Stimulated activated CD8-positive, alpha-beta memory T cell treated with anti-CD3 and anti-CD28 coated beads, Interleukin-7, amount 100 ng/mL, for 4 hours (primary cell): Measurements from ENCODE around the gene MAZ.
A peak's percentile ranks its signal among the peaks of the same experiment; 100 is the strongest.
"Not testable (repeated sequence)": the region's sequence is repeated elsewhere in the genome, so short reads cannot be mapped to it uniquely, and the experiment has no call there.

Experiments
- DNase-seq, 2 donors: peaks; one replicate each; pipeline ENCODE4 v3.0.0-alpha.2; 2020; ENCODE audit warnings: low read depth in 2 of 2

MAZ gene

DNA sequence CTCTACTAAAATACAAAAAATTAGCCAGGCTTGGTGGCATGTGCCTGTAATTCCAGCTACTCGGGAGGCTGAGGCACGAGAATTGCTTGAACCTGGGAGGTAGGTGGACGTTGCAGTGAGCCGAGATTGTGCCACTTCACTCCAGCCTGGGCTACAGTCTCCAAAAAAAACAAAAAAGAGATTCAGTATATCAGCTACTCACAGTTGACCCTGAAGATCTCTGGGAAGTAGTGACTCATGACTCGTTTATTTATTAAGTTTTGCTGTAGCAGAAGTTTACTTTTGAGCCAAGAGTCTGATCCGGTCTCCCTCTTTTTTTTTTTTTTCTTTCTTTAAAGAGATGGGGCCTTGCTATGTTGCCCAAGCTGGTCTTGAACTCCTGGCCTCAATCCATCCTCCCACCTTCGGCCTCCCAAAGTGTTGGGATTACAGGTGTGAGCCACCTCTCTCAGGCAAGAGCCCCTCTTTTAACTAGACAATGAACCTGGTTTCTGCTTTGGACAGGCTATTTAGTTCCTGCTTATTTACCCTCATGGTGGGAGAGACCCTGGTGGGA is 18.3 kb downstream of the MAZ start:
- DNase-seq, result no peak

DNA sequence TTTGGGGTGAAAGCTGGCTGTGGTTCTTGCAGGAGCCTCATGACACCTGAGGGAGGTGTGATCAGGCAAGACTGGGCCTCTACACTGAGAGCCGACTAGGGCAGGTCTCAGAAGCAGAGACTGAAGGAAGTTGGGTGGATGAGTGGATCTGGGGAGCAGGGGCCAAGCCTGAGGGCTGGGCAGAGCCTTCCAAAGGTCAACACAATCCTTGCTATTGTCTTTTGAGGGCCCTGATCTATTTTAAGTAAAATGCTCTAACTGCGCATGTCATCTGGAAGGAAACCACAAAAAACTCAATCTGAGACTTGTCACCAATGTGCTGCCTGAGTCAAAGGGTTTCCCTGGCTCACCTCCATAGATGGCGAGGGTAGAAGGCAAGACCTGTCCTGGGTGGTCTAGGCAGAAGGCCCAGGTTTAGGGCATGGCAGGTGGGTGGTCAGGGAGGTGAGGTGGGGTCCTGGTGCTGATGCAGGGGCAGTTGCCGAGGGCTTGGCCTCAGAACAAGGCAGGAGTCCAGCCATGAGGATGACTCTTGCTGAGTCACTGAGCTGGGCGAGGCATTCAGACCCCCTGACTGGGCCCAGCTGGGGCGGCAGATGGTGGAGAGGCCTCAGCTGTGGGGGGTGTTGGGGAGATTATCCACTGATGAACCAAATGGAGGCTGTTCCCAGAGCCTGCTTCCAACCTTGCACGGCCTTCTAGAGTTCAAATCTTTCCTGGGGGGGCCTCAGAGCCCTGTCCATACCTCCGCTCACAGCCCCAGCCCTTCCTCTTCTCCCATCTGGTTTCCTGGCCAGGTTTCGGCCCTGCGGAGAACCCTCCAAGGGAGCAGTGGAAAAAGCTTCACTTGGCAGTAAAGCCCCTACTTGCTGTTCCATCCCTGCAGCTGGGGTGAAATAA is 19.1 kb downstream of the MAZ start:
- DNase-seq, result no peak

DNA sequence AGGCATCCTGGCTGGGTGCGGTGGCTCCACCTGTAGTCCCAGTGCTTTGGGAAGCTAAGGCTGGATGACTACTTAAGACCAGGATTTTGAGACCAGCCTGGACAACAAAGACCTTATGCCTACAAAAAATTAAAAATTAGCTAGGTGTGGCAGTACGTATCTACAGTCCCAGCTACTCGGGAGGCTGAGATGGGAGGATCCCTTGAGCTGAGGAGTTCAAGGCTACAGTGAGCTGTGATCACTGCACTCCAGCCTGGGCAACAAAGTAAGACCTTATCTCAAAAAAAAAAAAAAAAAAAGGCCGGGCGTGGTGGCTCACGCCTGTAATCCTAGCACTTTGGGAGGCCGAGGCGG is 20.0 kb downstream of the MAZ start:
- DNase-seq, result no peak

DNA sequence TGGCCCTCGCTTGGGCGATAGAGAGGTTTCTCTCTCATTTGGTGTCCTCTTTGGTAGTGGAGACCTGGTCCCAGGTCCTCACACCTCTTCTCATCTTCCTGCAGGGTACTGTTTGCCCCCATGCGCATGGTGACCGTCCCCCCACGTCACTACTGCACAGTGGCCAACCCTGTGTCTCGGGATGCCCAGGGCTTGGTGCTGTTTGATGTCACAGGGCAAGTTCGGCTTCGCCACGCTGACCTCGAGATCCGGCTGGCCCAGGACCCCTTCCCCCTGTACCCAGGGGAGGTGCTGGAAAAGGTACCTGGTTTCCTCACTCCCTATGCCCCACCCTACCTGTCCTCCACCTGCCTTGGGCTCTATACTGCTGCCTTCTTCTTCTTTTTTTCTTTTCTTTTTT is 24.4 kb downstream of the MAZ start:
- DNase-seq, result no peak

DNA sequence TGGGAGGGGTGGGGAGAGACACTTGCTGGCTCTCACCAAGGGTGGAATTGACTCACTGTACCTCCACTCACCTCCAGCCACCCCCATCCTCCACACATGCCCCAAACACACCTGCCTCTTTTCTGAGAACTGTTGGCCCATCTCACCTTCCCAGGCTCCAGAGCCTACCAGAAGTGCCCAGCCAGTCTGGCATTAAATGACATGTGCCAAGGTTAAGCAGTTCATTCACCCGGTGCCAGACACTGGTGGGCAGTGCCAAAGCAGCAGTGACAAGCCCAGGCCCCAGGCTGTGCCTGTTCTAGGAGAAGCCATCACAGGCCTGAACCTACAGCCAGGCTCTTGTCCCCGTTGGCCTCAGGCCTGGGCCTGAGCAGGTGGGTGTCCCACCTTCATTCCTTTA is 25.2 kb downstream of the MAZ start:
- DNase-seq, result no peak

DNA sequence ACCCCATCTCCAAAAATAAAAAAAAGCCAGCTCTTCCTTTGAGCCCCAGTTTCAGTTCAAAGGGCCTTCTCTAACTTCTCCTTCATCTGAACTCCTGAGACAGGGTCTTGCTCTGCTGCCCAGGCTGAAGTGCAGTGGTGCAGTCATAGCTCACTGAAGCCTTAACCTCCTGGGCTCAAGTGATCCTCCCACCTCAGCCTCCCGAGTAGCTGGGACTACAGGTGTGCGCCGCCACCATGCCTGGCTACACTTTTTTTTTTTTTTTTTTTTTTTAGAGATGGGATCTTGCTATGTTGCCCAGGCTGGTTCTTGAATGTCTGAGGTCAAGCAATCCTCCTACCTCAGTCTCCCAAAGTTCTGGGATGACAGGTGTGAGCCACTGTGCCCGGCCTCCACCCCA is 26.9 kb downstream of the MAZ start:
- not testable (repeated sequence) for DNase-seq

DNA sequence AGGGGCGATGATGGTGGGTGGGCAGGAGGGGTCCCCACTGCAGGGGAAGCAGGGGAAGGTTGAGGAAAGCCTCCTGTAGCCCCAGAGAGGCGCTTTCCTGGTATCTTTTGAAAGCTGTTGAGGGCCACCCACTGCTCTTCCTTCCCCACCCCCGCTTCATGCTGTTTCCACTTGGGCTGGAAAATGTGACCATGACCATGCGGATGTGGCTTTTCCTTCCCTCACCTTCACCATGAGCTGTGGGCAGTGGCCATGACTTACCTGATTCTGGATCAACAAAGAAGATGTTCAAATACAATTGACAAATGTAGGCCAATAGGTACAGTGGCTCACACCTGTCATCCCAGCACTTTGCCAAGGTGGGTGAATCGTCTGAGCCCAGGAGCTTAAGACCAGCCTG is 27.8 kb downstream of the MAZ start:
- DNase-seq, result no peak

DNA sequence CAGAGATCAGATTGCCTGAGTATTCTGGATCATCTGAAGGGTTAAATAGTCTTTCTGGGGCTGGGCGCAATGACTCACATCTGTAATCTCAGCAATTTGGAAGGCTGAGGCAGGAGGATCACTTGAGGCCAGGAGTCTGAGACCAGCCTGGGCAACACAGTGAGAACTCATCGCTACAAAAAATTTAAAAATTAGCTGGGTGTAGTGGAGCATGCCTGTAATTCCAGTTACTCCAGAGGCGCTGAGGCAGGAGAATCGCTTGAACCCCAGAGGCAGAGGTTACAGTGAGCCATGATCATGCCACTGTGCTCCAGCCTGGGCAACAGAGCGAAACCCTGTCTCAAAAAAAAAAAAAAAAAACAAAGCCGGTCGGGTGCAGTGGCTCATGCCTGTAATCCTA is 29.6 kb downstream of the MAZ start:
- DNase-seq, result no peak

DNA sequence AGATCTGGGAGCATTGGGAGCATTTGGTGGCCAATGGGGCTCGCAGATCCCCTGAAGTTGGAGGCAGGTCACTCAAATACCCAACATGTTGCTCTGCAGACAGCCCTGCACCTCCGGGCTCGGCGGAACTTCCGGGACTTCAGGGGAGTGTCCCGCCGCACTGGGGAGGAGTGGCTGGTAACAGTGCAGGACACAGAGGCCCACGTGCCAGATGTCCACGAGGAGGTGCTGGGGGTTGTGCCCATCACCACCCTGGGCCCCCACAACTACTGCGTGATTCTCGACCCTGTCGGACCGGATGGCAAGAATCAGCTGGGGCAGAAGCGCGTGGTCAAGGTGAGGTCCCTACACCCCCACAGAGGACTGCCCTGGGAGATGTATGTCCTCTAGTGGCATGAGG is 30.3 kb downstream of the MAZ start:
- DNase-seq, result no peak

DNA sequence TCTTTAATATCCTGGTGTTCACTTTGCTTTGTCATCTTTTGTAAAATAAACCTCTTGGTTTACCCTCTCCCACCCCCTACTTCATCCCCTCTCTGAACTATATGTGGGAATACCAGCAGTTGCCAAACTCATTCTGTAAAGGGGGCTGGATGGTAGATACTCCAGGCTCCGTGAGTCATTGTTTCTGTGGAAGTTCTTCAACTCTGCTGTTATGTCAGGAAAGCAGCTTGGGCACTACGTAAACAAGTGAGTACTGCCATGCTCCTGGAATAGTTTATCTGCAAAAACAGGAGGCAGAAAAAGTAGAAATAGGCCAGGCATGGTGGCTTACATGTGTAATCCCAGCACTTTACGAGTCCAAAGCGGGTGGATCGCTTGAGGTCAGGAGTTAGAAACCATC is 31.5 kb downstream of the MAZ start:
- no peak for DNase-seq

DNA sequence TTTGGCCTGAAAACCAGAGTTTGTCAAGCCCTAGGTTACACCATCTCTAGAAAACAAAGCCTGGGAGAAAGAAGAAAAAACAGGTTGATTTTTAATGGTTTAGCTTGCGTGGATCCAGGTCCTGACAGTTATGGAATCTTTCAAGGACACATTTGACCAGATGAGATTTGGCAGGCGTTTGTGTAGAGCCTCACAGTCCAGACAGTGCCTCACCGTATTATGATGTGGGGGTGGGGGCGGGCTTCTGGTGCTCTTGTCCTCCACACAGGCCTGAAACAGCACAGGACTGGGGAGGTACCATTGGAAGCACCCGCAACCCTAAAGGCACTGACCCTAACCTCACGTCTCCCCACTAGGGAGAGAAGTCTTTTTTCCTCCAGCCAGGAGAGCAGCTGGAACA is 33.5 kb downstream of the MAZ start:
- no peak for DNase-seq

DNA sequence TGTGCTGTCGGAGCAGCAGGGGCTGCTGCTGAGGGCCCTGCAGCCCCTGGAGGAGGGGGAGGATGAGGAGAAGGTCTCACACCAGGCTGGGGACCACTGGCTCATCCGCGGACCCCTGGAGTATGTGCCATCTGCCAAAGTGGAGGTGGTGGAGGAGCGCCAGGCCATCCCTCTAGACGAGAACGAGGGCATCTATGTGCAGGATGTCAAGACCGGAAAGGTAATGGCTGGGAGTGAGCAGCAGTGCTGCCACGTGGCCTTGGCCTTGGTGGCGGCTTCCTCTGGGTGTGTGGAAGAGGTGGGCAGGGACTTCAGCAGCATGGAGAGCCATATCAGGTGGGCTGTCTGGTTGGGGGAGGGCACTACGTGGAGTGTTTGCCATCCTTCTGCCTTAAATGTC is 33.9 kb downstream of the MAZ start:
- DNase-seq, result no peak

DNA sequence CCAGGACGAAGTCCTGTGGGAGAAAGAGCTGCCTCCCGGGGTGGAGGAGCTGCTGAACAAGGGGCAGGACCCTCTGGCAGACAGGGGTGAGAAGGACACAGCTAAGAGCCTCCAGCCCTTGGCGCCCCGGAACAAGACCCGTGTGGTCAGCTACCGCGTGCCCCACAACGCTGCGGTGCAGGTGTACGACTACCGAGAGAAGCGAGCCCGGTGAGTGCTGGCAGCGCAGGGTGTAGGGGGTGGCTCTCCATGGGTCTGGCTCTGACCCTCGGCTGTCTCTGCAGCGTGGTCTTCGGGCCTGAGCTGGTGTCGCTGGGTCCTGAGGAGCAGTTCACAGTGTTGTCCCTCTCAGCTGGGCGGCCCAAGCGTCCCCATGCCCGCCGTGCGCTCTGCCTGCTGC is 35.3 kb downstream of the MAZ start:
- no peak for DNase-seq

DNA sequence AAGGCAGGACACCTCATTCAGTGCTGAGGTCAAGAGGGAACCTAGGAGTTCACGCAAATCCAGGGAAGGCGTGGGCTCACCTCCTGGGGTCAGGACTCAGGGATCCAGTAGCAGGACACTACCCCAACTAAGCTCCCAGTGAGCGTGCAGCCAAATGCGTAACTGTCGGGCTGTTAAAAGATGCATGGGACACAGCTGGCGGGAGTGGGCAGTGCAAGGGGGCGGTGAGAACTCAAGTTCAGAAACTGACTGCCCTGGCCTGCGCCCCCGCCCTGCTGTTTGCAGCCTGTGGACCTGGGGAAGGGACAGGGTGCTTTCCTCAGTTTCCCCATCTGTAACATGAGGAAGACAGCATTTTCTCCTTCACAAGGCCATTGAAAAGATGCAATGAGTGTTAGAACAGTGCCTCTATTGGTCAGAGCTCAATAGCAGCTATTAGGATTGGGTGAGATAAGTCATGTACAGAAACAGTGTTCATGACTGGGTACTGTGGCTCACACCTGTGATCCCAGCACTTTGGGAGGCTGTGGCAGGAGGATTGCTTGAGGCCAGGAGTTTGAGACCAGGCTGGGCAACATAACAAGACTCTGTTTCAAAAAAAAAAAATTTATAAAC is 36.5 kb downstream of the MAZ start:
- no peak for DNase-seq

DNA sequence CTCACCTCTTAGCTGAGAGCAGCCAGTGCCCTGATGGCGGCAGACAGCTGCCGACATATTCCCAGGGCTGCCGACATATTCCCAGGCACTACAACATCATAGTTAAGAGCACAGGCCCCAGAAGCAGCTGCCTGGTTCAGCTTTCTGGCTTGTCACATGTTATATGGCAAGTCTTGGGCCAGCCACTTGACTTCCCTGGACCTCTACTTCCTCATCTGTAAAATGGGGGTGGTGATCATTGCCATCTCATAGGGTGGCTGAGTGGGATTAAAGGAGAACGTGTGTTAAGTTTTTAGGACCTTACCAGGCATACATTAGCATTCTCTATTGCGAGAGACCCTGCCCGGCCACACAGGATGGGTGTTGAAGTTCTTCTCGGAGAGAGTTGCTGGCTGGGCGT is 37.6 kb downstream of the MAZ start:
- DNase-seq, result no peak

DNA sequence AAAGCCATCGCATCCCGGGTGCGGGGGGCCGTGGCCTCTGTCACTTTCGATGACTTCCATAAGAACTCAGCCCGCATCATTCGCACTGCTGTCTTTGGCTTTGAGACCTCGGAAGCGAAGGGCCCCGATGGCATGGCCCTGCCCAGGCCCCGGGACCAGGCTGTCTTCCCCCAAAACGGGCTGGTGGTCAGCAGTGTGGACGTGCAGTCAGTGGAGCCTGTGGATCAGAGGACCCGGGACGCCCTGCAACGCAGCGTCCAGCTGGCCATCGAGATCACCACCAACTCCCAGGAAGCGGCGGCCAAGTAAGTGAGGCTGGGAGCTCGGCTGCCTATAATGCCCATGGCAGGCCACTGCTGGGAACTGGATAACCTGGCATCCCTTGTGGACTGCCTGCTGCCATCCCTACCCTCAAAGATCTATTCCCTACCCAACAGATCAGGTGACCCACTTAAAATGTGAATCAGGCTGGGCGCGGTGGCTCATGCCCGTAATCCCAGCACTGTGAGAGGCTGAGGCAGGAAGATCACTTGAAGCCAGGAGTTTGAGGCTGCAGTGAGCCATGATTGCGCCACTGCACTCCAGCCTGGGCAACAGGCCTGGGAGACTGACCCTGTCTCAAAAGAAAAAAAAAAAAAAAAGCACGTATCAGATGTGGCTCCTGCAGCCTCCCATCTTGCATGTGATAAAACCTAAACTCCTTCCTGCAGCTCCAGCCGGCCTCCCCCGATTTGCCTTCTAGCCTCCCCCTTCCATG is 38.4 kb downstream of the MAZ start:
- no peak for DNase-seq

DNA sequence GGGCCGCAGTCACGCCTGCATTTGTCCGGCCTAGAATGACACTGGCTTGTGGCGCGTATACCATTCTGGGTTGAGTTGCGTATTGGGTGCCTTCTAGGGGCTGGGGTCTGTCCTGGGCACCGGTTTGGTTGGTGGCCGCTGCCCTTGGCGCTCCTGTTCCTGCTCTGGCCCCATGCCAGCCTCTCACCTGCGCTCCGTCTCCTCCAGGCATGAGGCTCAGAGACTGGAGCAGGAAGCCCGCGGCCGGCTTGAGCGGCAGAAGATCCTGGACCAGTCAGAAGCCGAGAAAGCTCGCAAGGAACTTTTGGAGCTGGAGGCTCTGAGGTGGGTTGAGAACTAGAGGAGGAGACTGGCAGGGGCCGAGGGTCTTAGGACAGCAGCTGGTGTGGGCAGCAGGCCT is 39.3 kb downstream of the MAZ start:
- no peak for DNase-seq

DNA sequence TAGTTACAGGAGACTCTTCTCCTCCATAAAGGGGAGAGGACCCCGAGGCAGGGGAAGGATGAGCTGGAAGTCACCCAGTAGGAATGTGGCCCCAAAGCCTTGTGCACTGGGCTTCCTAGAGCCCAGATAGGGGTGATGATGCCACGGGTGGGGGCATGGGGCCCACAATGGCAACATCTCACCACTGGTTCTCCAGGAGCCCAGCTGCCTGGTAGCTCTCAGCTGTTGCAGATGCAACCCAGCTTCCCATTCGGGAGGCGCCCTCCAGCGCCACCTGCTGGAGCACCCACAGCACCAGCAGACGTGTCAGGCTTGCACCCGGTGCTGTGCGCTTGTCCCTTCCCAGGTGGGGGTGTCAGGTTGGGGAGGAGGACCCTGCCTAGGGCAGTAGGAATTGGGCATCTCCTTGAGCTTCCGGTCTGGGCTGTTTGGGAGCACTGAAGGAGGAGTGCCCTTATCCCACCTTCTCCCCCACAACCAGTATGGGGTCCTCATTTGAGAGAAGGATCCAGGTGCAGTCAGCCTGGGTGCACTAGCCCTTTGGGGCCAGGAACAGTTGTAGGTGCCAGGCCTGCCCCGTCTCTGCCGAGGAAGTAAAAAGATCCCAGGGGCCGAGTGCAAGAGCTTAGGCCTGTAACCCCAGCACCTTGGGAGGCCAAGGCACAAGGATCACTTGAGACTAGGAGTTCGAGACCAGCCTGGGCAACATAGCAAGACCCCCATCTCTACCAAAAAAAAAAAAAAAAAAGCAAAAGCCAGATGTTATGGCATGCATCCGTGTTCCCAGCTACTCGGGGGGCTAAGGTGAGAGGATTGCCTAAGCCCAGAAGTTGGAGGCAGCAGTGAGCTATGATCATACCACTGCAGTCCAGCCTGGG is 42.3 kb downstream of the MAZ start:
- DNase-seq, result peak; percentile 61 to 70

DNA sequence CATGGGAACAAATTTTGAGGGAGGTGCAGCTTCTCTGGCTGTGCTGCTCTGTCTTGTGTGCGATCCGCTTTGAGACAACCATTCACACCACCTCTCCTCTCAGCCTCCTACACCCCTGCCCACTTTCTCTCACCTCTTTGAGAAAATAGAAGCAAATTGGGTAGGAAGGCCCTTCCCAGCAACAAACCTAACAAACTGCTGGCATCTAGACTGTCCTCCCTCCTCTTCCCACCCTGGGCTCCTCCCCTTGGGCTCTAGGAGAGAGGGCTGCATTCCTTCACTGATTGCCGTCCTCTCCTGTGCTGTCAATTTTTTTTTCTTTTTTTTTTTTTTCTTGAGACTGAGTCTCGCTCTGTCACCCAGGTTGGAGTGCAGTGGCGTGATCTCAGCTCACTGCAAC is 43.2 kb downstream of the MAZ start:
- DNase-seq, result no peak

DNA sequence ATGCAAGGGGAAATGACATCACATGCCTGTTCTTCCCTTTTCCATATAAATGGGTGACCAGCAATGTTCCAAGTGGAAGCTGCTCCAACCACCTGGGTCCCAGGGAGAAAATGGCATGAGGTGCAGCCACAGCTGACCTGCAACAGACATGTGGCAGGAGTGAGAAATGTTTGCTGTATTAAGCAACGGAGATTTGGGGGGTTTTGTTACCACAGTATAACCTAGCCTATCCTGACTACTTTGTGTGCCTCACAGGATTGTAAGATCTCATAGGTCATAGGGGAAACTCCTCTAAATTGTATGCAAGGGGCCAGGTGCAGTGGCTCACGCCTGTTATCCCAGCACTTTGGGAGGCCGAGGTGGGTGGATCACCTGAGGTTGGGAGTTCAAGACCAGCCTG is 44.7 kb downstream of the MAZ start:
- no peak for DNase-seq

DNA sequence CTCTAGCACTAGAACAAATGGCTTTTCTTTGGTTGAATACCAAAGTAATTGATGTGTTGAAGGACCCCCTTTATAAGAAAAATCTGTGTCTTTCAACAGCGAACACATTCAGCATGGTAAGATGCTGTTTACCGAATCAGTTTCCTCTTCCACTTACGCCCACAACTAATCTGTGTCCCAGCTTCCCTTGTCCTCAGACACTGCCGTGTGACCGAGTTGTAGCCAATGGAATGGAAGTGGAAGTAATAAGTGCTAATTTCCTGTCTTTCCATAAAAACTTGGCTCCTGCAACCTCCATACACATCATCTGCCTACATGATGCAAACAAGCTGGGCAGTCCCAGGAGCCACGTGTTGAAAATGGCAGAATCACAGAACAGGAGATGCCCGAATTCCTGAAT is 46.3 kb downstream of the MAZ start:
- DNase-seq, result no peak
